Activated CD4-positive, alpha-beta T cell treated with anti-CD3 and anti-CD28 coated beads for 36 hours (primary cell): Measurements from ENCODE around the gene PARP15. TPM values are rescaled to one million over a fixed set of nuclear protein-coding genes. Genes with fewer than 3 reads are reported as not detected.

ENCODE experiments used
- ATAC-seq: fragments of 200-7000 bp; cut with Tn5 transposase; one replicate; pipeline ENCODE4 v1.10.0; 2021; ENCODE audit warnings: mild to moderate bottlenecking, moderate library complexity
- CTCF ChIA-PET: fragments of 350-600 bp; sonication (Branson Sonifier 250); formaldehyde crosslinking; loops from one replicate; lab custom pipeline; 2021; ENCODE audit warnings: antibody characterized with exemption; lab: Charles Lee
- POLR2A ChIA-PET: fragments of 350-600 bp; sonication (Branson Sonifier 250); formaldehyde crosslinking; loops from one replicate; lab custom pipeline; 2021; ENCODE audit warnings: antibody characterized with exemption, inconsistent platforms; lab: Charles Lee
- DNase-seq: peaks from one replicate; pipeline ENCODE4 v3.0.0-alpha.2; 2020
- H3K27ac Mint-ChIP-seq: one replicate; pipeline ENCODE4 v1.8.0; 2021; ENCODE audit warnings: mixed read lengths
- H3K27me3 Mint-ChIP-seq: one replicate; pipeline ENCODE4 v1.8.0; 2021; ENCODE audit warnings: mixed read lengths
- H3K36me3 Mint-ChIP-seq: one replicate; pipeline ENCODE4 v1.8.0; 2021; ENCODE audit warnings: low read depth, mixed read lengths
- H3K4me1 Mint-ChIP-seq: one replicate; pipeline ENCODE4 v1.8.0; 2021; ENCODE audit warnings: mixed read lengths
- H3K4me3 Mint-ChIP-seq: one replicate; pipeline ENCODE4 v1.8.0; 2021; ENCODE audit warnings: mild to moderate bottlenecking, moderate library complexity, mixed read lengths
- H3K9me3 Mint-ChIP-seq: one replicate; pipeline ENCODE4 v1.8.0; 2021; ENCODE audit warnings: low read depth, mixed read lengths
- intact Hi-C, 2 experiments: fragments of 100-400 bp; cut with DNase I in 1 of 2; cut with micrococcal nuclease in 1 of 2; formaldehyde crosslinking; loops; one replicate each; pipeline versions ENCODE4 v1.14.2 to v1.15.1; 2022 to 2024; cut with DNase I, micrococcal nuclease
- total RNA-seq, 2 experiments: library from RNA; stranded (reverse); gene quantifications; one replicate each; pipeline ENCODE4 v1.2.3, GENCODE V29; 2021

PARP15 gene
- total RNA-seq, 2 experiments from 2014 or later: 7.8 to 8.7 TPM

GRCh38 chr3:122665226-122665786 lies 87.9 kb downstream of the PARP15 start:
- Mint-ChIP-seq H3K27me3 (peaks cover 3% of the 10 kb centered on the region), H3K4me1 (peaks cover 21% of the 10 kb centered on the region), H3K9me3 (peaks cover 5% of the 10 kb centered on the region), H3K36me3 (no peaks in the 10 kb centered on the region), H3K27ac (no peak overlapping the region), H3K4me3 (no peak overlapping the region)
- ATAC-seq (no peak), DNase-seq (no peak)
- intact Hi-C loops: no loop called here
- CTCF ChIA-PET: interaction anchor here (0.6 to 1.2 kb wide), 3 partner anchors 14 to 878 kb away, joined by 3 to 4 read pairs (median 4); no protein-coding TSS in a partner anchor
- POLR2A ChIA-PET: no interaction called here

GRCh38 chr3:122665881-122666280 lies 88.4 kb downstream of the PARP15 start:
- intact Hi-C loops: no loop called here
- no peaks in the 10 kb centered on the region for H3K27me3 Mint-ChIP-seq
- no peak overlapping the region for H3K27ac Mint-ChIP-seq
- peaks cover 21% of the 10 kb centered on the region for H3K4me1 Mint-ChIP-seq
- H3K36me3 Mint-ChIP-seq: no peaks in the 10 kb centered on the region
- ChIA-PET CTCF (interaction anchor here (0.6 kb wide), 2 partner anchors 37 to 878 kb away, joined by 3 to 4 read pairs; no protein-coding TSS in a partner anchor), POLR2A (no interaction called here)
- H3K4me3 Mint-ChIP-seq: no peak overlapping the region
- no peak for DNase-seq
- no peak for ATAC-seq
- H3K9me3 Mint-ChIP-seq: peaks cover 4% of the 10 kb centered on the region

GRCh38 chr3:122668930-122669730 lies 91.7 kb downstream of the PARP15 start:
- ChIA-PET CTCF (interaction anchor here (0.6 to 1.9 kb wide), 11 partner anchors 10 to 336 kb away, joined by 3 to 21 read pairs (median 3); partner anchors contain the start of gene PARP15), POLR2A (interaction anchor here (0.6 to 1.4 kb wide), 6 partner anchors 56 to 242 kb away, joined by 3 to 6 read pairs (median 3); partner anchors contain the start of gene HSPBAP1)
- DNase-seq (peak; percentile 62), ATAC-seq (peak; percentile 98)
- intact Hi-C loops: loop anchor here (1.0 kb wide), 2 partner anchors 10 to 59 kb away; no protein-coding TSS in a partner anchor
- Mint-ChIP-seq H3K4me3 (no peak overlapping the region), H3K27me3 (no peaks in the 10 kb centered on the region), H3K9me3 (no peaks in the 10 kb centered on the region), H3K4me1 (peaks cover 15% of the 10 kb centered on the region), H3K27ac (peak overlapping the region; percentile 69), H3K36me3 (no peaks in the 10 kb centered on the region)

- intact Hi-C loops: no loop called here
- Mint-ChIP-seq H3K27ac (no peak overlapping the region), H3K4me3 (no peak overlapping the region), H3K4me1 (peaks cover 15% of the 10 kb centered on the region), H3K27me3 (no peaks in the 10 kb centered on the region), H3K36me3 (no peaks in the 10 kb centered on the region), H3K9me3 (no peaks in the 10 kb centered on the region)
- ChIA-PET POLR2A (no interaction called here), CTCF (interaction anchor here (0.6 to 1.3 kb wide), 3 partner anchors 9 to 226 kb away, joined by 3 read pairs; partner anchors contain the start of gene PARP14)
- no peak for ATAC-seq
- no peak for DNase-seq
These were observed 94.1 kb downstream of the PARP15 start for GRCh38 chr3:122671553-122671952.

GRCh38 chr3:122674339-122674738 lies 96.9 kb downstream of the PARP15 start:
- no peak overlapping the region for H3K27ac Mint-ChIP-seq
- H3K4me1 Mint-ChIP-seq: peaks cover 20% of the 10 kb centered on the region
- DNase-seq: no peak
- H3K27me3 Mint-ChIP-seq: no peaks in the 10 kb centered on the region
- intact Hi-C loops: no loop called here
- H3K9me3 Mint-ChIP-seq: no peaks in the 10 kb centered on the region
- no peaks in the 10 kb centered on the region for H3K36me3 Mint-ChIP-seq
- ChIA-PET POLR2A (no interaction called here), CTCF (no interaction called here)
- H3K4me3 Mint-ChIP-seq: no peak overlapping the region
- ATAC-seq: no peak

GRCh38 chr3:122676759-122677158 lies 99.3 kb downstream of the PARP15 start:
- Mint-ChIP-seq H3K36me3 (peaks cover 4% of the 10 kb centered on the region), H3K9me3 (no peaks in the 10 kb centered on the region), H3K4me1 (peaks cover 30% of the 10 kb centered on the region), H3K27ac (no peak overlapping the region), H3K27me3 (no peaks in the 10 kb centered on the region), H3K4me3 (no peak overlapping the region)
- intact Hi-C loops: loop anchor here in 1 of 2 experiments (5.0 kb wide), 1 partner anchor 99 kb away; the partner anchor contains the start of gene PARP15
- ChIA-PET CTCF (interaction anchor here (0.6 to 4.2 kb wide), 5 partner anchors 102 to 1129 kb away, joined by 3 to 21 read pairs (median 3); no protein-coding TSS in a partner anchor), POLR2A (no interaction called here)
- no peak for ATAC-seq
- no peak for DNase-seq

GRCh38 chr3:122677216-122677615 lies 99.8 kb downstream of the PARP15 start:
- H3K36me3 Mint-ChIP-seq: peaks cover 4% of the 10 kb centered on the region
- no peak for ATAC-seq
- peaks cover 35% of the 10 kb centered on the region for H3K4me1 Mint-ChIP-seq
- ChIA-PET CTCF (interaction anchor here (0.7 to 4.2 kb wide), 5 partner anchors 8 to 356 kb away, joined by 3 to 21 read pairs (median 6); no protein-coding TSS in a partner anchor), POLR2A (no interaction called here)
- DNase-seq: no peak
- intact Hi-C loops: loop anchor here in 1 of 2 experiments (5.0 kb wide), 1 partner anchor 100 kb away; the partner anchor contains the start of gene PARP15
- H3K9me3 Mint-ChIP-seq: no peaks in the 10 kb centered on the region
- no peak overlapping the region for H3K4me3 Mint-ChIP-seq
- H3K27me3 Mint-ChIP-seq: no peaks in the 10 kb centered on the region
- no peak overlapping the region for H3K27ac Mint-ChIP-seq

GRCh38 chr3:122678506-122678905 lies 101.1 kb downstream of the PARP15 start:
- no peak overlapping the region for H3K4me3 Mint-ChIP-seq
- intact Hi-C loops: loop anchor here (2.0 to 5.0 kb wide), 4 partner anchors 68 to 1132 kb away; partner anchors contain the start of genes FAM162A (in 2 of the 2) and PARP15 (in 1 of the 2)
- H3K27me3 Mint-ChIP-seq: no peaks in the 10 kb centered on the region
- H3K27ac Mint-ChIP-seq: peak overlapping the region; percentile 6
- H3K36me3 Mint-ChIP-seq: peaks cover 6% of the 10 kb centered on the region
- ChIA-PET POLR2A (interaction anchor here (0.9 to 1.8 kb wide), 3 partner anchors 114 to 262 kb away, joined by 3 to 7 read pairs (median 4); partner anchors contain the start of genes DTX3L, PARP9 and WDR5B), CTCF (interaction anchor here (0.7 to 4.8 kb wide), 36 partner anchors 9 to 314 kb away, joined by 3 to 58 read pairs (median 5); partner anchors contain the start of genes DTX3L, FAM162A, MIX23 and PARP9)
- H3K4me1 Mint-ChIP-seq: peaks cover 47% of the 10 kb centered on the region
- ATAC-seq: no peak
- DNase-seq: no peak
- H3K9me3 Mint-ChIP-seq: no peaks in the 10 kb centered on the region

GRCh38 chr3:122679085-122679881 lies 101.8 kb downstream of the PARP15 start:
- Mint-ChIP-seq H3K27me3 (no peaks in the 10 kb centered on the region), H3K4me1 (peaks cover 51% of the 10 kb centered on the region), H3K36me3 (peaks cover 6% of the 10 kb centered on the region), H3K9me3 (no peaks in the 10 kb centered on the region), H3K4me3 (peak overlapping the region; percentile 95), H3K27ac (peak overlapping the region; percentile 97)
- ChIA-PET CTCF (interaction anchor here (0.6 to 4.8 kb wide), 52 partner anchors 9 to 595 kb away, joined by 3 to 58 read pairs (median 4); partner anchors contain the start of genes DTX3L, FAM162A, MIX23 and PARP9), POLR2A (interaction anchor here (0.9 to 1.8 kb wide), 5 partner anchors 22 to 263 kb away, joined by 3 to 7 read pairs (median 4); partner anchors contain the start of genes DTX3L, PARP9 and WDR5B)
- peak; percentile 69 for ATAC-seq
- intact Hi-C loops: loop anchor here (1.0 to 5.0 kb wide), 10 partner anchors 10 to 1132 kb away; partner anchors contain the start of genes FAM162A (in 2 of the 2) and PARP15 (in 1 of the 2)
- peak; percentile 91 for DNase-seq
